Astrocyte of the spinal cord (primary cell): ENCODE data around the gene RASA2.

ENCODE experiments used
- DNase-seq: peaks from one replicate; pipeline ENCODE4 v3.0.0; 2011; ENCODE audit warnings: low read depth, low spot score
- H3K4me3 ChIP-seq: 2 replicates; pipeline ENCODE4 v1.5.1; 2011; ENCODE audit warnings: low read depth, mild to moderate bottlenecking, low read length, moderate library complexity
- CTCF ChIP-seq: IDR thresholded peaks from 2 replicates; pipeline ENCODE4 v1.5.1; 2012; ENCODE audit warnings: low read depth, mild to moderate bottlenecking, low read length, inconsistent platforms
- in situ Hi-C: cut with HindIII; loops from 2 replicates; pipeline ENCODE4 v1.10.0; 2017; ENCODE audit warnings: low sequenced_read_pairs

RASA2 gene

GRCh38 chr3:141514382-141514781 lies 27.6 kb downstream of the RASA2 start:
- H3K4me3 ChIP-seq = no peak overlapping the region
- no peak for DNase-seq
- no peak for TF ChIP-seq CTCF
- in situ Hi-C loops = no loop called here

- TF ChIP-seq CTCF = no peak
- H3K4me3 ChIP-seq = no peak overlapping the region
- no peak for DNase-seq
- in situ Hi-C loops = no loop called here
Observed at GRCh38 chr3:141519587-141519986, 32.8 kb downstream of the RASA2 start.

DNA sequence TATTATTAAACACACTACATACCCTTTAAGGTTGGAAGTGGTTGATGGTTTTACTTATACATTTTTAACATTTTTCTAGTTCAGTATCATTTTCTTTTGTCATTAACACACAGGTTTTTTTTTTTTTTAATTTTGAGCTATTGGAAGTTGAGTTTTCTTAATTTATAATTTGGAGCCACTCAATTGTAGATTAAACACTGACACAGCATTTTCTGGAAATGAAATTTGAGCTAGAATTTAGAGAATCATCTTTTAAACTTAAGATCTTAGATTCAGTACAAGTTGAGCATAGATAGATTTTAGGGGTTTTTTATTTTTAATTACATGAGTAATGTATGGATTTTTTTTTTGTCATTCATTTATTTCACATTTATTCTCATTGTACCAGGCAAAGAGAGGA lies 35.0 kb downstream of the RASA2 start:
- no peak overlapping the region for H3K4me3 ChIP-seq
- TF ChIP-seq CTCF = no peak
- DNase-seq = no peak
- in situ Hi-C loops = no loop called here

DNA sequence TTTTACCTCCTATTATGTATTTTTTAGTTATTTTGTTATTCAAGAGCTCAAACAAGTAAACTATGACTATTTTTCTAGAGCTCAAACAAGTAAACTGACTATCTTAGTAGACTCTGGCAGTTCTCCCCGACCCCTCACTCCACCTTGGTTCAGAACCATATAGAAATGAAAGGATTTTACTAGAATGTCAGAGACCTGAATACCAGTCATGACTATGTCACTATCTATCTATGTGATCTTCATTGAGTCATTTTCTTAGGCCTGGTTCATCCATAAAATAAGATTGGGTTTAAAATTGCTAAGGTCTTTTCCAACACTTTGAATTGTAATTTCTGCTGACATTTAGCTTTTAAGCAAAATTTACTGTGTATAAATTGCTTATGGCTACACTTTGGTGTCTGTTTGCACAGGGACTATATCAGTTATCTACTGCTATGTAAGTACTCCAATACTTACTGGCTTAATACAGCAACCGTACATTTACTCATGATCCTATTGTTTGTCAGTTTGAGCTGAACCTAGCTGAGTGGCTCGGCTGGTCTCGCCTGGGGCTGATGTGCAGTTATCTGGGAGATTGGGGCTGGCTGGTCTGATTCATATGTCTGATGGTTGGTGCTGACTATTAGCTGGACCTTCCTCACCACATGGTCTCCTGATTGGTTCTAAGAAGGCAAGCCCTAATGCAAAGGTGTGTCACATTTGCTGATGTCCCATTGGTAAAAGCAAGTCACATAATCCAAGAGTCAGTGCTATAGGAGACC lies 37.0 kb downstream of the RASA2 start:
- in situ Hi-C loops = no loop called here
- no peak for DNase-seq
- H3K4me3 ChIP-seq = no peak overlapping the region

GRCh38 chr3:141524988-141525387 lies 38.2 kb downstream of the RASA2 start:
- in situ Hi-C loops = no loop called here
- DNase-seq = no peak
- no peak overlapping the region for H3K4me3 ChIP-seq
- TF ChIP-seq CTCF = no peak

More for the DNA sequence above, 37.0 kb downstream of the RASA2 start:
- no peak for TF ChIP-seq CTCF

GRCh38 chr3:141525814-141526213 lies 39.0 kb downstream of the RASA2 start:
- no peak overlapping the region for H3K4me3 ChIP-seq
- no peak for TF ChIP-seq CTCF
- in situ Hi-C loops = no loop called here
- DNase-seq = no peak
